Erythroblast (primary cell): ENCODE results near the gene NELL1.

ENCODE experiments used
- GATA1 ChIP-seq: IDR thresholded peaks from 2 replicates; pipeline ENCODE4 v1.6.1; 2011; ENCODE audit warnings: low read depth, mild to moderate bottlenecking, control low read depth, low read length, moderate library complexity
- POLR2A ChIP-seq: IDR thresholded peaks from 2 replicates; pipeline ENCODE4 v1.6.1; 2011; ENCODE audit warnings: mild to moderate bottlenecking, low read length

DNA sequence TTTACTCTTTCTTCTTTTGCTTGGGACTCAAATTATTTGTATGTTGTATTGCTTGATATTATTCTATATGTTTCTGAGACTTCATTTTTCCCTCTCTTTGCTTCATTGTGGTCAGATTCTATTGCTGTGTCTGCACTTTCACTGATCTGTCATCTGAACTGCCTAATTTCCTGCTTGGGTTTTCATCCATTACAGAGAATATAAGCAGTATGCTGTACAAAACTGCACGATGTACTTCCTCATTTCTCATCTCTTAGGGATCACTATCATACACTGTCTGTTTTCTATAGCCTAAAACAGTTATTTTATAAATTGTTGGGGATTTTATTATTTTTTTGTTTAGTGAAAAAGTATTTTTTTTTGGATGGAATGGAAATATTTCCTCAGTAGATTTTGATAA lies 786.8 kb downstream of the NELL1 start:
- TF ChIP-seq POLR2A: no peak
- TF ChIP-seq GATA1: no peak
